ENCODE data around the gene WDFY4.

DNA sequence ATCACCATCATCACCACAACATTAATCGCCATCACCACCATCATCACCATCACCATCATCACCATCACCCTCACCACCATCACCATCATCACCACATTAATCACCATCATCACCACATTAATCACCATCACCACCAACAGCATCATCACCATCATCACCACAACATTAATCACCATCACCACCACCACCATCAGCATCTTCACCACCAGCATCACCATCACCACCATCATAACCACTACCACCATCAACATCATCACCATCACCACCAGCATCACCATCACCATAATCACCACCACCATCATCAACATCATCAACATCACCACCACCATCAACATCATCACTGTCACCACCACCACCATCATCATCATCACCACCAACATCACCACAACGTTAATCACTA is 124.6 kb downstream of the WDFY4 start:
- TF ChIP-seq, protein P1, sequence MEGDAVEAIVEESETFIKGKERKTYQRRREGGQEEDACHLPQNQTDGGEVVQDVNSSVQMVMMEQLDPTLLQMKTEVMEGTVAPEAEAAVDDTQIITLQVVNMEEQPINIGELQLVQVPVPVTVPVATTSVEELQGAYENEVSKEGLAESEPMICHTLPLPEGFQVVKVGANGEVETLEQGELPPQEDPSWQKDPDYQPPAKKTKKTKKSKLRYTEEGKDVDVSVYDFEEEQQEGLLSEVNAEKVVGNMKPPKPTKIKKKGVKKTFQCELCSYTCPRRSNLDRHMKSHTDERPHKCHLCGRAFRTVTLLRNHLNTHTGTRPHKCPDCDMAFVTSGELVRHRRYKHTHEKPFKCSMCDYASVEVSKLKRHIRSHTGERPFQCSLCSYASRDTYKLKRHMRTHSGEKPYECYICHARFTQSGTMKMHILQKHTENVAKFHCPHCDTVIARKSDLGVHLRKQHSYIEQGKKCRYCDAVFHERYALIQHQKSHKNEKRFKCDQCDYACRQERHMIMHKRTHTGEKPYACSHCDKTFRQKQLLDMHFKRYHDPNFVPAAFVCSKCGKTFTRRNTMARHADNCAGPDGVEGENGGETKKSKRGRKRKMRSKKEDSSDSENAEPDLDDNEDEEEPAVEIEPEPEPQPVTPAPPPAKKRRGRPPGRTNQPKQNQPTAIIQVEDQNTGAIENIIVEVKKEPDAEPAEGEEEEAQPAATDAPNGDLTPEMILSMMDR (IDR thresholded peaks at IDR 0.05) = no peak
- TF ChIP-seq POLR2A (IDR thresholded peaks at IDR 0.05) = no peak
